GM23338 (cell line): Measurements from ENCODE around the gene MYO3B. TPM values are rescaled to one million over a fixed set of nuclear protein-coding genes. Genes with fewer than 3 reads are reported as not detected.

ENCODE experiments used
- ATAC-seq: fragments of 200-7000 bp; cut with Tn5 transposase; 3 replicates; pipeline ENCODE4 v1.9.1; 2020
- DNase-seq: peaks from one replicate; pipeline ENCODE4 v3.0.0-alpha.2; 2015; ENCODE audit warnings: low spot score
- H2AFZ ChIP-seq: fragments of 200-600 bp; sonication (generic); 2 replicates; pipeline ENCODE4 v1.8.0; 2016; ENCODE audit warnings: antibody characterized with exemption, mild to moderate bottlenecking, moderate library complexity
- H3F3A ChIP-seq: fragments of 200-600 bp; sonication (generic); replicated peaks from 2 replicates; pipeline ENCODE4 v1.8.0; 2017; ENCODE audit warnings: antibody characterized with exemption, mixed run types, low read depth
- H3K27ac ChIP-seq: fragments of 200-600 bp; sonication (generic); 2 replicates; pipeline ENCODE4 v1.6.1; 2016; ENCODE audit warnings: low read depth
- H3K27me3 ChIP-seq: fragments of 200-600 bp; sonication (generic); 2 replicates; pipeline ENCODE4 v1.8.0; 2016; ENCODE audit warnings: mild to moderate bottlenecking, mixed run types, moderate library complexity; ENCODE audit not compliant: insufficient read depth
- H3K36me3 ChIP-seq: fragments of 200-600 bp; sonication (generic); 2 replicates; pipeline ENCODE4 v1.8.0; 2016; ENCODE audit warnings: mild to moderate bottlenecking; ENCODE audit not compliant: insufficient read depth
- H3K4me1 ChIP-seq: fragments of 200-600 bp; sonication (generic); 2 replicates; pipeline ENCODE4 v1.8.0; 2016; ENCODE audit warnings: mild to moderate bottlenecking, moderate library complexity; ENCODE audit not compliant: insufficient read depth
- H3K4me2 ChIP-seq: fragments of 200-600 bp; sonication (generic); 2 replicates; pipeline ENCODE4 v1.7.1; 2017; ENCODE audit warnings: mixed run types
- H3K4me3 ChIP-seq: fragments of 200-600 bp; sonication (generic); 2 replicates; pipeline ENCODE4 v1.6.1; 2016; ENCODE audit warnings: mixed run types
- H3K79me2 ChIP-seq: fragments of 200-600 bp; sonication (generic); replicated peaks from 2 replicates; pipeline ENCODE4 v1.8.0; 2017; ENCODE audit warnings: mild to moderate bottlenecking; ENCODE audit not compliant: insufficient read depth
- H3K9me2 ChIP-seq: fragments of 200-600 bp; sonication (generic); 2 replicates; pipeline ENCODE4 v1.8.0; 2017; ENCODE audit not compliant: insufficient read depth
- H4K20me1 ChIP-seq: fragments of 200-600 bp; sonication (generic); replicated peaks from 2 replicates; pipeline ENCODE4 v1.8.0; 2017; ENCODE audit warnings: mild to moderate bottlenecking; ENCODE audit not compliant: insufficient read depth
- H3K27ac Mint-ChIP-seq: 2 replicates; pipeline ENCODE4 v1.8.0; 2020; ENCODE audit warnings: inconsistent platforms, mild to moderate bottlenecking, moderate library complexity, mixed read lengths
- H3K27me3 Mint-ChIP-seq: 3 replicates; pipeline ENCODE4 v1.8.0; 2022; ENCODE audit warnings: low read depth, mild to moderate bottlenecking, moderate library complexity, mixed read lengths, inconsistent platforms; ENCODE audit not compliant: insufficient read depth, poor library complexity
- H3K36me3 Mint-ChIP-seq: 3 replicates; pipeline ENCODE4 v1.8.0; 2021; ENCODE audit warnings: low read depth, mild to moderate bottlenecking, inconsistent platforms, moderate library complexity, mixed read lengths
- H3K4me1 Mint-ChIP-seq: 3 replicates; pipeline ENCODE4 v1.8.0; 2020; ENCODE audit warnings: mild to moderate bottlenecking, inconsistent platforms, mixed read lengths
- H3K4me3 Mint-ChIP-seq: 3 replicates; pipeline ENCODE4 v1.8.0; 2021; ENCODE audit warnings: moderate library complexity, mild to moderate bottlenecking, inconsistent platforms, mixed read lengths
- H3K9me3 Mint-ChIP-seq: 3 replicates; pipeline ENCODE4 v1.8.0; 2020; ENCODE audit warnings: moderate library complexity, mild to moderate bottlenecking, inconsistent platforms, mixed read lengths
- CREB1 ChIP-seq: fragments of 250-450 bp; sonication (Bioruptor Pico); IDR thresholded peaks from 2 replicates; pipeline ENCODE4 v1.5.0; 2020; ENCODE audit warnings: low read depth, mild to moderate bottlenecking, moderate library complexity
- EZH2 ChIP-seq: fragments of 200-600 bp; sonication (generic); IDR thresholded peaks from one replicate; pipeline ENCODE4 v1.8.0; 2017; ENCODE audit warnings: antibody characterized with exemption, mild to moderate bottlenecking, low read depth; ENCODE audit not compliant: unreplicated experiment
- EZH2phosphoT487 ChIP-seq: fragments of 200-600 bp; sonication (generic); IDR thresholded peaks from one replicate; pipeline ENCODE4 v1.8.1; 2018; ENCODE audit warnings: antibody characterized with exemption; ENCODE audit not compliant: unreplicated experiment
- NANOG ChIP-seq: IDR thresholded peaks from 2 replicates; pipeline ENCODE4 v1.6.1; 2016; ENCODE audit warnings: antibody characterized with exemption, borderline replicate concordance
- POLR2AphosphoS5 ChIP-seq: IDR thresholded peaks from 2 replicates; pipeline ENCODE4 v1.6.1; 2016; ENCODE audit warnings: antibody characterized with exemption, low read depth
- polyA plus RNA-seq: library from polyadenylated mRNA; unstranded; fragments of >200 nt; fragmentation: Nextera tagmentation; extraction: Ambion mirVana; gene quantifications from 2 replicates; pipeline ENCODE4 v1.2.1, GENCODE V29; 2016
- total RNA-seq: library from RNA; depleted of rRNA; stranded (reverse); fragments of >200 nt; shearing (Covaris generic); gene quantifications from 2 replicates; pipeline ENCODE4 v1.2.3, GENCODE V29; 2014
- TF ChIP-seq, protein P1 (sequence below), 2 experiments: fragments of 200-600 bp in 1 of 2; sonication (generic) in 1 of 2; conservative IDR thresholded peaks; 2 replicates each; pipeline versions ENCODE4 v1.5.1 to v1.6.1; 2016 to 2017; ENCODE audit warnings: antibody characterized with exemption in 2 of 2, low read depth in 2 of 2, mild to moderate bottlenecking in 2 of 2, moderate library complexity in 1 of 2
- TF ChIP-seq, protein P2 (sequence below): IDR thresholded peaks from 2 replicates; pipeline ENCODE4 v1.6.1; 2016; ENCODE audit warnings: antibody characterized with exemption
- TF ChIP-seq, protein P3 (sequence below): fragments of 250-450 bp; sonication (Bioruptor Pico); IDR thresholded peaks from 2 replicates; pipeline ENCODE4 v1.5.0; 2020; ENCODE audit warnings: mild to moderate bottlenecking, moderate library complexity

Gene MYO3B
- total and polyA plus RNA-seq, 2 experiments from 2014 or later = 0.42 TPM; not detected in 1

DNA sequence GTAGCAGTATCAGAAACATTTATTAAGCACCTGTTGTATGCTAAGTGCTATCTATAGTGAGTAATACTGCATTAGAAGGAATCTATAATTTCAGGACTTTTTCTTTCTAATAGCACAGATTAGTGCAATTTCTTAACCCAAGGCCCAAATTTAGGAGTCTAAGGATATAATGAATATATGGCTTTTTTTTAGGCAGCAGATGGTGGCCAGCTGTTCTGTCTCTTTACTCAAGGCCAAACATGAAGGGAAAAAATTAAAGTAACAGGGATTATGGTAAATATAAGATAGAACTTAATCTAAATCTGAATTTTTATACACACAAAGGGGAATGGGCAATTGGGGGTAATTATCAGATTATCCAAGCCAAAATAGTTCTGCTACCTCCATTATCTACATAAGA lies 306.6 kb downstream of the MYO3B start:
- DNase-seq = no peak
- Histone ChIP-seq H3F3A (no peaks in the 10 kb centered on the region), H3K4me3 (no peak overlapping the region), H3K79me2 (no peaks in the 10 kb centered on the region), H3K9me2 (peaks cover 3% of the 10 kb centered on the region; the same call in 1 of the 2 replicates), H3K36me3 (no peaks in the 10 kb centered on the region), H3K4me2 (no peak overlapping the region), H3K27ac (no peak overlapping the region), H3K27me3 (no peaks in the 10 kb centered on the region), H4K20me1 (no peaks in the 10 kb centered on the region), H2AFZ (no peak overlapping the region), H3K4me1 (peaks cover 5% of the 10 kb centered on the region; the same call in 1 of the 2 replicates)
- Mint-ChIP-seq H3K4me3 (no peak overlapping the region), H3K27ac (no peak overlapping the region), H3K4me1 (peaks cover 6% of the 10 kb centered on the region; the same call in 2 of the 3 replicates), H3K9me3 (no peaks in the 10 kb centered on the region; the same call in 2 of the 3 replicates), H3K36me3 (no peaks in the 10 kb centered on the region), H3K27me3 (peaks cover 4% of the 10 kb centered on the region)
- no peak for ATAC-seq
- TF ChIP-seq, protein P1, sequence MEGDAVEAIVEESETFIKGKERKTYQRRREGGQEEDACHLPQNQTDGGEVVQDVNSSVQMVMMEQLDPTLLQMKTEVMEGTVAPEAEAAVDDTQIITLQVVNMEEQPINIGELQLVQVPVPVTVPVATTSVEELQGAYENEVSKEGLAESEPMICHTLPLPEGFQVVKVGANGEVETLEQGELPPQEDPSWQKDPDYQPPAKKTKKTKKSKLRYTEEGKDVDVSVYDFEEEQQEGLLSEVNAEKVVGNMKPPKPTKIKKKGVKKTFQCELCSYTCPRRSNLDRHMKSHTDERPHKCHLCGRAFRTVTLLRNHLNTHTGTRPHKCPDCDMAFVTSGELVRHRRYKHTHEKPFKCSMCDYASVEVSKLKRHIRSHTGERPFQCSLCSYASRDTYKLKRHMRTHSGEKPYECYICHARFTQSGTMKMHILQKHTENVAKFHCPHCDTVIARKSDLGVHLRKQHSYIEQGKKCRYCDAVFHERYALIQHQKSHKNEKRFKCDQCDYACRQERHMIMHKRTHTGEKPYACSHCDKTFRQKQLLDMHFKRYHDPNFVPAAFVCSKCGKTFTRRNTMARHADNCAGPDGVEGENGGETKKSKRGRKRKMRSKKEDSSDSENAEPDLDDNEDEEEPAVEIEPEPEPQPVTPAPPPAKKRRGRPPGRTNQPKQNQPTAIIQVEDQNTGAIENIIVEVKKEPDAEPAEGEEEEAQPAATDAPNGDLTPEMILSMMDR (conservative IDR thresholded peaks at IDR 0.05; ENCODE audit: low read depth in 2 of 2) = no peak
- TF ChIP-seq NANOG = no peak

DNA sequence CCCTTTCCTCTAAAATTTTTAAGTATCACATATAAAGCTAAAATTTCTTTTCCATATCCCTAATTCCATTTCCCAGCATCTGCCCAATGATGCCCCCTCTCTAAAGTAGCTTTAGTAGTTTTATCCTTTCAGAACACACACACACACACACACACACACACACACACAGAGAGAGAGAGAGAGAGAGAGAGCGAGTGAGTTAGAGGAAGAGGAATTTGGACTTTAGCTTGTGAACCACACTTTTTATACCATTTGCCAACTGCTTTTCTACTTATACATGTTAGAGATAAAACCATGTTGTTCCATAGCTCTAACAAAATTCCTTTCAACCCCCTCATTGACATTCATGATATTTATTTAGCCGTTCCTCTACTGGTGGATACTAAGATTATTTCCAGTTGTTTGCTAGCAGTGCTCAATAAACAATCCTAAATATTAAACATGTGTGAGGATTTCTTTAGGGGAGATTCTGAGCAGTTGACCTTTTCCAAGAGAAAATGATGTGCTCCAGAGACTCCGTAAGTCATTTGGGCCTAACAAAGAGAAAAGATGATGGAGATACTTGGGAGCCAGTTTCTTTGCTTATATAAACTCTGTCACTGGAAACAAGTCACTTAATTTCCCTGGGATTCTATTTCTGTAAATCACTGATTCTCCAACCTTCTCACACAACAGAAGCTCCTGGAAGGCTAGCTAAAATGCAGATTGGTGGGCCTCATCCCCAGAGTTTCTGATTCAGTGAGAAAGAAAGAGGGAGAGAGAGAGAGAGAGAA lies 307.5 kb downstream of the MYO3B start:
- H3K36me3 ChIP-seq = no peaks in the 10 kb centered on the region
- ATAC-seq (no peak), DNase-seq (no peak)
- H3K27me3 Mint-ChIP-seq = peaks cover 6% of the 10 kb centered on the region
- H3K9me2 ChIP-seq = peaks cover 3% of the 10 kb centered on the region; the same call in 1 of the 2 replicates
- no peak overlapping the region for H3K4me2 ChIP-seq
- H3K4me1 ChIP-seq = peaks cover 5% of the 10 kb centered on the region; the same call in 1 of the 2 replicates
- H3K9me3 Mint-ChIP-seq = no peaks in the 10 kb centered on the region; the same call in 2 of the 3 replicates
- H3K36me3 Mint-ChIP-seq = no peaks in the 10 kb centered on the region
- no peaks in the 10 kb centered on the region for H4K20me1 ChIP-seq
- H2AFZ ChIP-seq = peak overlapping the region; percentile 19; the same call in 1 of the 2 replicates
- no peak overlapping the region for H3K4me3 ChIP-seq
- H3K27me3 ChIP-seq = no peaks in the 10 kb centered on the region
- no peaks in the 10 kb centered on the region for H3K79me2 ChIP-seq
- H3K27ac Mint-ChIP-seq = no peak overlapping the region
- no peak overlapping the region for H3K27ac ChIP-seq
- no peak overlapping the region for H3K4me3 Mint-ChIP-seq
- no peaks in the 10 kb centered on the region for H3F3A ChIP-seq
- H3K4me1 Mint-ChIP-seq = peaks cover 6% of the 10 kb centered on the region; the same call in 2 of the 3 replicates
- TF ChIP-seq, protein P2, sequence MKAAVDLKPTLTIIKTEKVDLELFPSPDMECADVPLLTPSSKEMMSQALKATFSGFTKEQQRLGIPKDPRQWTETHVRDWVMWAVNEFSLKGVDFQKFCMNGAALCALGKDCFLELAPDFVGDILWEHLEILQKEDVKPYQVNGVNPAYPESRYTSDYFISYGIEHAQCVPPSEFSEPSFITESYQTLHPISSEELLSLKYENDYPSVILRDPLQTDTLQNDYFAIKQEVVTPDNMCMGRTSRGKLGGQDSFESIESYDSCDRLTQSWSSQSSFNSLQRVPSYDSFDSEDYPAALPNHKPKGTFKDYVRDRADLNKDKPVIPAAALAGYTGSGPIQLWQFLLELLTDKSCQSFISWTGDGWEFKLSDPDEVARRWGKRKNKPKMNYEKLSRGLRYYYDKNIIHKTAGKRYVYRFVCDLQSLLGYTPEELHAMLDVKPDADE = no peak
- no peak for TF ChIP-seq POLR2AphosphoS5
- TF ChIP-seq, protein P3, sequence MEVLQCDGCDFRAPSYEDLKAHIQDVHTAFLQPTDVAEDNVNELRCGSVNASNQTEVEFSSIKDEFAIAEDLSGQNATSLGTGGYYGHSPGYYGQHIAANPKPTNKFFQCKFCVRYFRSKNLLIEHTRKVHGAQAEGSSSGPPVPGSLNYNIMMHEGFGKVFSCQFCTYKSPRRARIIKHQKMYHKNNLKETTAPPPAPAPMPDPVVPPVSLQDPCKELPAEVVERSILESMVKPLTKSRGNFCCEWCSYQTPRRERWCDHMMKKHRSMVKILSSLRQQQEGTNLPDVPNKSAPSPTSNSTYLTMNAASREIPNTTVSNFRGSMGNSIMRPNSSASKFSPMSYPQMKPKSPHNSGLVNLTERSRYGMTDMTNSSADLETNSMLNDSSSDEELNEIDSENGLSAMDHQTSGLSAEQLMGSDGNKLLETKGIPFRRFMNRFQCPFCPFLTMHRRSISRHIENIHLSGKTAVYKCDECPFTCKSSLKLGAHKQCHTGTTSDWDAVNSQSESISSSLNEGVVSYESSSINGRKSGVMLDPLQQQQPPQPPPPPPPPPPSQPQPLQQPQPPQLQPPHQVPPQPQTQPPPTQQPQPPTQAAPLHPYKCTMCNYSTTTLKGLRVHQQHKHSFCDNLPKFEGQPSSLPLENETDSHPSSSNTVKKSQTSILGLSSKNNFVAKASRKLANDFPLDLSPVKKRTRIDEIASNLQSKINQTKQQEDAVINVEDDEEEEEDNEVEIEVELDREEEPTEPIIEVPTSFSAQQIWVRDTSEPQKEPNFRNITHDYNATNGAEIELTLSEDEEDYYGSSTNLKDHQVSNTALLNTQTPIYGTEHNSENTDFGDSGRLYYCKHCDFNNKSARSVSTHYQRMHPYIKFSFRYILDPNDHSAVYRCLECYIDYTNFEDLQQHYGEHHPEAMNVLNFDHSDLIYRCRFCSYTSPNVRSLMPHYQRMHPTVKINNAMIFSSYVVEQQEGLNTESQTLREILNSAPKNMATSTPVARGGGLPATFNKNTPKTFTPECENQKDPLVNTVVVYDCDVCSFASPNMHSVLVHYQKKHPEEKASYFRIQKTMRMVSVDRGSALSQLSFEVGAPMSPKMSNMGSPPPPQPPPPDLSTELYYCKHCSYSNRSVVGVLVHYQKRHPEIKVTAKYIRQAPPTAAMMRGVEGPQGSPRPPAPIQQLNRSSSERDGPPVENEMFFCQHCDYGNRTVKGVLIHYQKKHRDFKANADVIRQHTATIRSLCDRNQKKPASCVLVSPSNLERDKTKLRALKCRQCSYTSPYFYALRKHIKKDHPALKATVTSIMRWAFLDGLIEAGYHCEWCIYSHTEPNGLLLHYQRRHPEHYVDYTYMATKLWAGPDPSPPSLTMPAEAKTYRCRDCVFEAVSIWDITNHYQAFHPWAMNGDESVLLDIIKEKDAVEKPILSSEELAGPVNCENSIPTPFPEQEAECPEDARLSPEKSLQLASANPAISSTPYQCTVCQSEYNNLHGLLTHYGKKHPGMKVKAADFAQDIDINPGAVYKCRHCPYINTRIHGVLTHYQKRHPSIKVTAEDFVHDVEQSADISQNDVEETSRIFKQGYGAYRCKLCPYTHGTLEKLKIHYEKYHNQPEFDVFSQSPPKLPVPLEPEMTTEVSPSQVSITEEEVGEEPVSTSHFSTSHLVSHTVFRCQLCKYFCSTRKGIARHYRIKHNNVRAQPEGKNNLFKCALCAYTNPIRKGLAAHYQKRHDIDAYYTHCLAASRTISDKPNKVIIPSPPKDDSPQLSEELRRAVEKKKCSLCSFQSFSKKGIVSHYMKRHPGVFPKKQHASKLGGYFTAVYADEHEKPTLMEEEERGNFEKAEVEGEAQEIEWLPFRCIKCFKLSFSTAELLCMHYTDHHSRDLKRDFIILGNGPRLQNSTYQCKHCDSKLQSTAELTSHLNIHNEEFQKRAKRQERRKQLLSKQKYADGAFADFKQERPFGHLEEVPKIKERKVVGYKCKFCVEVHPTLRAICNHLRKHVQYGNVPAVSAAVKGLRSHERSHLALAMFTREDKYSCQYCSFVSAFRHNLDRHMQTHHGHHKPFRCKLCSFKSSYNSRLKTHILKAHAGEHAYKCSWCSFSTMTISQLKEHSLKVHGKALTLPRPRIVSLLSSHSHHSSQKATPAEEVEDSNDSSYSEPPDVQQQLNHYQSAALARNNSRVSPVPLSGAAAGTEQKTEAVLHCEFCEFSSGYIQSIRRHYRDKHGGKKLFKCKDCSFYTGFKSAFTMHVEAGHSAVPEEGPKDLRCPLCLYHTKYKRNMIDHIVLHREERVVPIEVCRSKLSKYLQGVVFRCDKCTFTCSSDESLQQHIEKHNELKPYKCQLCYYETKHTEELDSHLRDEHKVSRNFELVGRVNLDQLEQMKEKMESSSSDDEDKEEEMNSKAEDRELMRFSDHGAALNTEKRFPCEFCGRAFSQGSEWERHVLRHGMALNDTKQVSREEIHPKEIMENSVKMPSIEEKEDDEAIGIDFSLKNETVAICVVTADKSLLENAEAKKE (CRISPR knock-in tag) = no peak
- no peak for TF ChIP-seq CREB1 (CRISPR knock-in tag)
- TF ChIP-seq, protein P1 (conservative IDR thresholded peaks at IDR 0.05; ENCODE audit: low read depth in 2 of 2) = no peak
- TF ChIP-seq EZH2 = no peak
- no peak for TF ChIP-seq NANOG
- TF ChIP-seq EZH2phosphoT487 = no peak
